ENCODE results near the gene RASA4. TPM values are rescaled to one million over a fixed set of nuclear protein-coding genes. Genes with fewer than 3 reads are reported as not detected.
"Not testable (repeated sequence)": the region's sequence is repeated elsewhere in the genome, so short reads cannot be mapped to it uniquely, and the experiment has no call there.

Gene RASA4
- total RNA-seq, 1 donor from 2014 or later: 6.1 TPM

GRCh38 chr7:102578486-102578885, 38.1 kb downstream of the RASA4 start:
- H3K9me3 ChIP-seq (ENCODE audit: low read depth); H3K4me1 Mint-ChIP-seq; H3K27me3 ChIP-seq; H3K4me1 ChIP-seq; H3K27me3 Mint-ChIP-seq (ENCODE audit: insufficient read depth, low read depth); H3K36me3 ChIP-seq; H4K20me1 ChIP-seq (ENCODE audit: low read depth); H3K27ac ChIP-seq; H3K4me3 Mint-ChIP-seq; H3K4me3 ChIP-seq; H3K36me3 Mint-ChIP-seq; H3K27ac Mint-ChIP-seq; H3K4me2 ChIP-seq; H3K9me3 Mint-ChIP-seq; H3K79me2 ChIP-seq (ENCODE audit: low read depth); H3K9ac ChIP-seq; H2AFZ ChIP-seq (replicated peaks); DNase-seq (ENCODE audit: low spot score); H3F3A ChIP-seq (ENCODE audit: low read depth): not testable (repeated sequence)

GRCh38 chr7:102577315-102578240, 39.0 kb downstream of the RASA4 start:
- not testable (repeated sequence) for H2AFZ ChIP-seq (replicated peaks); H3K4me2 ChIP-seq; H3K4me1 ChIP-seq; H4K20me1 ChIP-seq (ENCODE audit: low read depth); H3K4me3 Mint-ChIP-seq; H3K4me1 Mint-ChIP-seq; H3K36me3 Mint-ChIP-seq; H3K9me3 ChIP-seq (ENCODE audit: low read depth); H3F3A ChIP-seq (ENCODE audit: low read depth); H3K27ac Mint-ChIP-seq; H3K27me3 ChIP-seq; H3K9me3 Mint-ChIP-seq; H3K27me3 Mint-ChIP-seq (ENCODE audit: insufficient read depth, low read depth); DNase-seq (ENCODE audit: low spot score); H3K36me3 ChIP-seq; H3K27ac ChIP-seq; H3K4me3 ChIP-seq; H3K9ac ChIP-seq; H3K79me2 ChIP-seq (ENCODE audit: low read depth)

- not testable (repeated sequence) for H3K9me3 ChIP-seq (ENCODE audit: low read depth); H3K27ac ChIP-seq; H3K4me1 ChIP-seq; H3K4me1 Mint-ChIP-seq; H3K79me2 ChIP-seq (ENCODE audit: low read depth); H4K20me1 ChIP-seq (ENCODE audit: low read depth); DNase-seq (ENCODE audit: low spot score); H3K9ac ChIP-seq; H3K4me3 Mint-ChIP-seq; H3K27me3 ChIP-seq; H3K36me3 Mint-ChIP-seq; H2AFZ ChIP-seq (replicated peaks); H3K4me2 ChIP-seq; H3F3A ChIP-seq (ENCODE audit: low read depth); H3K27ac Mint-ChIP-seq; H3K27me3 Mint-ChIP-seq (ENCODE audit: insufficient read depth, low read depth); H3K36me3 ChIP-seq; H3K9me3 Mint-ChIP-seq; H3K4me3 ChIP-seq
Measured at GRCh38 chr7:102576363-102576762, 40.2 kb downstream of the RASA4 start.

GRCh38 chr7:102574607-102575006, 41.9 kb downstream of the RASA4 start:
- H3K4me3 Mint-ChIP-seq; H4K20me1 ChIP-seq (ENCODE audit: low read depth); H3K9me3 Mint-ChIP-seq; H3K9ac ChIP-seq; H3K4me1 ChIP-seq; H3K4me2 ChIP-seq; DNase-seq (ENCODE audit: low spot score); H3K36me3 Mint-ChIP-seq; H3K9me3 ChIP-seq (ENCODE audit: low read depth); H3F3A ChIP-seq (ENCODE audit: low read depth); H3K27me3 ChIP-seq; H3K27me3 Mint-ChIP-seq (ENCODE audit: insufficient read depth, low read depth); H3K36me3 ChIP-seq; H3K79me2 ChIP-seq (ENCODE audit: low read depth); H3K27ac Mint-ChIP-seq; H3K4me1 Mint-ChIP-seq; H3K4me3 ChIP-seq; H2AFZ ChIP-seq (replicated peaks); H3K27ac ChIP-seq: not testable (repeated sequence)

GRCh38 chr7:102572261-102573239, 44.0 kb downstream of the RASA4 start, which contains the start of gene POLR2J3:
Gene POLR2J3 (minus strand): TSS chr7:102572583. CDS start chr7:102572521, 62 bp downstream.
- H4K20me1 ChIP-seq (ENCODE audit: low read depth): not testable (repeated sequence)

DNA sequence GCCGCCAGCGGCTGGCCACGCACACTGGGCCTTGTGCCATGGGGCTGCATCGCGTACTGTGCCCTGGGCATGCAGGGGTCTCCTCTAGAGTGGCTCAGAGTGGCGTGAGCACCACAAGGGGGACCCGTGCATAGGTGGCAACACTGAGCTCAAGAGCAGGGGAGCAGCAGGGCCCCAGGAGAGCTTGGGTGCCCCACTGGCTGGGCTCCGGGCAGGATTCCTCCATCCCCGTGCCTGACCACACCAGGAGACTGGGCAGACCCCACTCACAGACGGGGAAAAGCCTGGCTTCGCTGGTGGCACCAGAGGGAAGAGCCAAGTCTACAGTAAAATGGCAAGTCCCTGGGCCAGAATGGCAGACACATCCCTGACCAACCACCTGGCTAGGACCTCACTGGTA, 47.9 kb downstream of the RASA4 start:
- not testable (repeated sequence) for H3K27ac ChIP-seq; H3F3A ChIP-seq (ENCODE audit: low read depth); H4K20me1 ChIP-seq (ENCODE audit: low read depth); H3K36me3 Mint-ChIP-seq; H3K27me3 Mint-ChIP-seq (ENCODE audit: insufficient read depth, low read depth); H2AFZ ChIP-seq (replicated peaks); H3K4me3 ChIP-seq; H3K4me2 ChIP-seq; H3K27me3 ChIP-seq; H3K9me3 Mint-ChIP-seq; DNase-seq (ENCODE audit: low spot score); H3K9ac ChIP-seq; H3K79me2 ChIP-seq (ENCODE audit: low read depth); H3K4me1 ChIP-seq; H3K27ac Mint-ChIP-seq; H3K9me3 ChIP-seq (ENCODE audit: low read depth); H3K4me3 Mint-ChIP-seq; H3K36me3 ChIP-seq; H3K4me1 Mint-ChIP-seq

More at GRCh38 chr7:102572261-102573239, 44.0 kb downstream of the RASA4 start, which contains the start of gene POLR2J3:
- not testable (repeated sequence) for H3K4me2 ChIP-seq; H3K4me1 ChIP-seq; H3F3A ChIP-seq (ENCODE audit: low read depth); H3K4me1 Mint-ChIP-seq; H3K27me3 ChIP-seq; H3K27ac Mint-ChIP-seq; H3K36me3 Mint-ChIP-seq; H3K79me2 ChIP-seq (ENCODE audit: low read depth); H3K36me3 ChIP-seq; H3K9me3 Mint-ChIP-seq; H2AFZ ChIP-seq (replicated peaks); H3K27ac ChIP-seq; H3K27me3 Mint-ChIP-seq (ENCODE audit: insufficient read depth, low read depth); H3K9me3 ChIP-seq (ENCODE audit: low read depth)
- TF ChIP-seq CTCF (IDR thresholded peaks at IDR 0.05): peak; percentile 42
- peak; percentile 85 for DNase-seq (ENCODE audit: low spot score)
- peak within 1 kb of the TSS; percentile 74 for H3K4me3 Mint-ChIP-seq
- Histone ChIP-seq H3K9ac (peak within 1 kb of the TSS; percentile 37), H3K4me3 (peak within 1 kb of the TSS; percentile 51)

DNA sequence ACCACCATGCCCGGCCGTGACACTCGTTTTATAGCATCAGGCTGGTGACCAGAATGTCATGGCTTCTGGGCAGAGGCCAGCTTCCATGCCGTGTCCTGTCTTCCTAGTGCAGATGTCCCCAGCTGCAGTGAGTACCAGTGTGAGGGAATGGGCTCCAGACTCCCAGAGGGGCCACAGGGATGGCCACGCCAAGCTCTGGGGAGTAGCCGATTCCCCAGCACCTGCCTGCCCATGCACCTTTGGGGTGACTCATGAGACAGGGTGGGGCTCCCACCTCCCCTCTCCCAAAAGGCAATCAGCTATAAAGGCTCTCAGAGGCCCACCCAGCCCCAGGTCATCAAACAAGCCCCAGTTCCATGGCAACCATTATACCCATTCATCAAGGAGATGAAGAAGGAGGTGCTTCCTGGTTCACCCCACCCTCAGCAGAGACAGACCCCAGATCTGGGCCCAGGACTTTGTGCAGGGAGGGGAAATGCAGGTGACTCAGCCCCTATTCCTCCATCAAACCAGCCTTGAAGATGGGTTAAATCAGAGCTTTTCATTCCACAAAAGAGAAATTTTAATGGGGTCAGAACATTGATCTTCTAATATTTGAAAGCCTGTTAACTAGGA, 65.6 kb downstream of the RASA4 start, which contains the start of gene SPDYE2:
TSS of gene SPDYE2 (plus strand) at position 419 of the 615 bp plus-strand sequence. CDS start 2,030 bp downstream, outside the sequence.
- not testable (repeated sequence) for H3K27ac ChIP-seq; H3K9me3 Mint-ChIP-seq; H4K20me1 ChIP-seq (ENCODE audit: low read depth); H3K4me1 ChIP-seq; H3K4me2 ChIP-seq; DNase-seq (ENCODE audit: low spot score); H3K4me3 ChIP-seq; H3K27me3 ChIP-seq; H3K36me3 ChIP-seq; H3K27ac Mint-ChIP-seq; H3K79me2 ChIP-seq (ENCODE audit: low read depth); H2AFZ ChIP-seq (replicated peaks); H3K36me3 Mint-ChIP-seq; H3K4me3 Mint-ChIP-seq; H3K9me3 ChIP-seq (ENCODE audit: low read depth); H3F3A ChIP-seq (ENCODE audit: low read depth); H3K27me3 Mint-ChIP-seq (ENCODE audit: insufficient read depth, low read depth); H3K4me1 Mint-ChIP-seq; H3K9ac ChIP-seq

Data from neural progenitor cell (in vitro differentiated cells).